ENCODE measurements around the gene TSPAN3. TPM values are rescaled to one million over a fixed set of nuclear protein-coding genes. Genes with fewer than 3 reads are reported as not detected.

The TSPAN3 gene
- total and polyA plus RNA-seq, 10 of the 15 experiments (the other 5 are each of a cell fraction or from before 2014, with no cell fraction given): 18.9 to 114 (median 57.2) TPM

GRCh38 chr15:77030928-77031375 lies 40.0 kb downstream of the TSPAN3 start:
- Histone ChIP-seq H3K79me2 (ENCODE audit: control insufficient read depth, insufficient read depth, low read length) (no peaks in the 10 kb centered on the region), H3K4me2 (ENCODE audit: control insufficient read depth, insufficient read depth) (no peak overlapping the region), H3K9ac (ENCODE audit: control insufficient read depth, insufficient read depth, low read length) (no peak overlapping the region), H3K4me1 (ENCODE audit: control insufficient read depth, insufficient read depth, low read length) (no peaks in the 10 kb centered on the region), H3K9me3 (replicated peaks; ENCODE audit: control insufficient read depth, insufficient read depth, low read length) (no peaks in the 10 kb centered on the region), H3K4me3 (no peak overlapping the region), H3K36me3 (ENCODE audit: control insufficient read depth in 2 of 2, insufficient read depth in 2 of 2, low read length in 1 of 2) (no peaks in the 10 kb centered on the region), H4K20me1 (ENCODE audit: control insufficient read depth, insufficient read depth) (no peaks in the 10 kb centered on the region), H2AFZ (ENCODE audit: control insufficient read depth, low read depth, low read length) (no peak overlapping the region), H3K27me3 (replicated peaks in 1 of 2; ENCODE audit: control insufficient read depth in 2 of 2, insufficient read depth in 2 of 2, low read length in 1 of 2) (no peaks in the 10 kb centered on the region), H3K27ac (ENCODE audit: control insufficient read depth, insufficient read depth) (no peak overlapping the region)
- intact Hi-C loops (cut with micrococcal nuclease; ENCODE audit: unreplicated experiment): loop anchor here (5.0 kb wide), 1 partner anchor 51 kb away; no protein-coding TSS in a partner anchor
- 83% methylated on average over 10 of the region's 10 CpGs for WGBS (ENCODE audit: insufficient coverage, insufficient replicate concordance, low lambda C conversion rate, missing lambda C conversion rate)
- in situ Hi-C loops (cut with MboI): no loop called here
- TF ChIP-seq SMAD1 (IDR thresholded peaks at IDR 0.05; ENCODE audit: low read depth, partially characterized antibody) (no peak), EZH2 (IDR thresholded peaks at IDR 0.05; ENCODE audit: borderline replicate concordance, control insufficient read depth, low read depth, low read length) (no peak), POLR2A (IDR thresholded peaks at IDR 0.05; ENCODE audit: low read depth, low read length) (0 out of 2 replicates have a peak, but pooled peaks have one; percentile 12), YBX1 (IDR thresholded peaks at IDR 0.05) (no peak), ZNF384 (IDR thresholded peaks at IDR 0.05; ENCODE audit: borderline replicate concordance, low read depth, low read length) (no peak), TCF3 (IDR thresholded peaks at IDR 0.05; ENCODE audit: borderline replicate concordance, insufficient read depth, low read depth, low read length) (no peak), ATF3 (IDR thresholded peaks at IDR 0.05; ENCODE audit: borderline replicate concordance, extremely low read depth, low read depth, low read length) (no peak)
- TF ChIP-seq, protein P1, sequence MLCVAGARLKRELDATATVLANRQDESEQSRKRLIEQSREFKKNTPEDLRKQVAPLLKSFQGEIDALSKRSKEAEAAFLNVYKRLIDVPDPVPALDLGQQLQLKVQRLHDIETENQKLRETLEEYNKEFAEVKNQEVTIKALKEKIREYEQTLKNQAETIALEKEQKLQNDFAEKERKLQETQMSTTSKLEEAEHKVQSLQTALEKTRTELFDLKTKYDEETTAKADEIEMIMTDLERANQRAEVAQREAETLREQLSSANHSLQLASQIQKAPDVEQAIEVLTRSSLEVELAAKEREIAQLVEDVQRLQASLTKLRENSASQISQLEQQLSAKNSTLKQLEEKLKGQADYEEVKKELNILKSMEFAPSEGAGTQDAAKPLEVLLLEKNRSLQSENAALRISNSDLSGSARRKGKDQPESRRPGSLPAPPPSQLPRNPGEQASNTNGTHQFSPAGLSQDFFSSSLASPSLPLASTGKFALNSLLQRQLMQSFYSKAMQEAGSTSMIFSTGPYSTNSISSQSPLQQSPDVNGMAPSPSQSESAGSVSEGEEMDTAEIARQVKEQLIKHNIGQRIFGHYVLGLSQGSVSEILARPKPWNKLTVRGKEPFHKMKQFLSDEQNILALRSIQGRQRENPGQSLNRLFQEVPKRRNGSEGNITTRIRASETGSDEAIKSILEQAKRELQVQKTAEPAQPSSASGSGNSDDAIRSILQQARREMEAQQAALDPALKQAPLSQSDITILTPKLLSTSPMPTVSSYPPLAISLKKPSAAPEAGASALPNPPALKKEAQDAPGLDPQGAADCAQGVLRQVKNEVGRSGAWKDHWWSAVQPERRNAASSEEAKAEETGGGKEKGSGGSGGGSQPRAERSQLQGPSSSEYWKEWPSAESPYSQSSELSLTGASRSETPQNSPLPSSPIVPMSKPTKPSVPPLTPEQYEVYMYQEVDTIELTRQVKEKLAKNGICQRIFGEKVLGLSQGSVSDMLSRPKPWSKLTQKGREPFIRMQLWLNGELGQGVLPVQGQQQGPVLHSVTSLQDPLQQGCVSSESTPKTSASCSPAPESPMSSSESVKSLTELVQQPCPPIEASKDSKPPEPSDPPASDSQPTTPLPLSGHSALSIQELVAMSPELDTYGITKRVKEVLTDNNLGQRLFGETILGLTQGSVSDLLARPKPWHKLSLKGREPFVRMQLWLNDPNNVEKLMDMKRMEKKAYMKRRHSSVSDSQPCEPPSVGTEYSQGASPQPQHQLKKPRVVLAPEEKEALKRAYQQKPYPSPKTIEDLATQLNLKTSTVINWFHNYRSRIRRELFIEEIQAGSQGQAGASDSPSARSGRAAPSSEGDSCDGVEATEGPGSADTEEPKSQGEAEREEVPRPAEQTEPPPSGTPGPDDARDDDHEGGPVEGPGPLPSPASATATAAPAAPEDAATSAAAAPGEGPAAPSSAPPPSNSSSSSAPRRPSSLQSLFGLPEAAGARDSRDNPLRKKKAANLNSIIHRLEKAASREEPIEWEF (IDR thresholded peaks at IDR 0.05; ENCODE audit: insufficient replicate concordance, low read depth, low read length): no peak
- TF ChIP-seq, protein P2, sequence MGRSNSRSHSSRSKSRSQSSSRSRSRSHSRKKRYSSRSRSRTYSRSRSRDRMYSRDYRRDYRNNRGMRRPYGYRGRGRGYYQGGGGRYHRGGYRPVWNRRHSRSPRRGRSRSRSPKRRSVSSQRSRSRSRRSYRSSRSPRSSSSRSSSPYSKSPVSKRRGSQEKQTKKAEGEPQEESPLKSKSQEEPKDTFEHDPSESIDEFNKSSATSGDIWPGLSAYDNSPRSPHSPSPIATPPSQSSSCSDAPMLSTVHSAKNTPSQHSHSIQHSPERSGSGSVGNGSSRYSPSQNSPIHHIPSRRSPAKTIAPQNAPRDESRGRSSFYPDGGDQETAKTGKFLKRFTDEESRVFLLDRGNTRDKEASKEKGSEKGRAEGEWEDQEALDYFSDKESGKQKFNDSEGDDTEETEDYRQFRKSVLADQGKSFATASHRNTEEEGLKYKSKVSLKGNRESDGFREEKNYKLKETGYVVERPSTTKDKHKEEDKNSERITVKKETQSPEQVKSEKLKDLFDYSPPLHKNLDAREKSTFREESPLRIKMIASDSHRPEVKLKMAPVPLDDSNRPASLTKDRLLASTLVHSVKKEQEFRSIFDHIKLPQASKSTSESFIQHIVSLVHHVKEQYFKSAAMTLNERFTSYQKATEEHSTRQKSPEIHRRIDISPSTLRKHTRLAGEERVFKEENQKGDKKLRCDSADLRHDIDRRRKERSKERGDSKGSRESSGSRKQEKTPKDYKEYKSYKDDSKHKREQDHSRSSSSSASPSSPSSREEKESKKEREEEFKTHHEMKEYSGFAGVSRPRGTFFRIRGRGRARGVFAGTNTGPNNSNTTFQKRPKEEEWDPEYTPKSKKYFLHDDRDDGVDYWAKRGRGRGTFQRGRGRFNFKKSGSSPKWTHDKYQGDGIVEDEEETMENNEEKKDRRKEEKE (IDR thresholded peaks at IDR 0.05): no peak
- DNase-seq (ENCODE audit: low read depth, low spot score) (no peak), FAIRE-seq (no peak), ATAC-seq (peak; percentile 16)
- no TSS peak for BruUV-seq (replicated peaks)
- ChIA-PET POLR2A (interaction anchor here (0.9 to 1.9 kb wide), 3 partner anchors 9 to 56 kb away, joined by 3 to 7 read pairs (median 5); no protein-coding TSS in a partner anchor), RAD21 (ENCODE audit: unreplicated experiment) (interaction anchor here (0.9 to 9.5 kb wide), 27 partner anchors 11 to 512 kb away, joined by 3 to 189 read pairs (median 4); partner anchors contain the start of gene PSTPIP1), CTCF (interaction anchor here (0.7 to 17.4 kb wide), 23 partner anchors 8 to 513 kb away, joined by 3 to 483 read pairs (median 5); partner anchors contain the start of gene SCAPER), SMC1A (ENCODE audit: uncharacterized antibody, unreplicated experiment) (interaction anchor here (0.7 to 22.2 kb wide), 23 partner anchors 9 to 512 kb away, joined by 3 to 375 read pairs (median 4); no protein-coding TSS in a partner anchor)
